K562 (cell line): ENCODE measurements around the gene CHGA. TPM values are rescaled to one million over a fixed set of nuclear protein-coding genes. Genes with fewer than 3 reads are reported as not detected.

ENCODE experiments used
- ATAC-seq: fragments of 200-7000 bp; cut with Tn5 transposase; 3 replicates; pipeline ENCODE4 v1.9.1; 2020; ENCODE audit warnings: moderate library complexity
- BruUV-seq: library from RNA; stranded (reverse); fragments of 400-500 nt; replicated peaks from 2 replicates; lab custom pipeline; 2021; lab: Mats Ljungman, UMichigan
- CTCF ChIA-PET: fragments of 300-600 bp; formaldehyde crosslinking; extraction: SDS; loops from one replicate; lab custom pipeline; 2021; ENCODE audit warnings: low intra/inter-chr PET ratio; lab: Yijun Ruan, JAX
- POLR2A ChIA-PET: fragments of 300-600, 350-650 bp; sonication (Branson Sonifier 250); formaldehyde crosslinking; extraction: SDS; loops from one replicate; lab custom pipeline; 2021; ENCODE audit warnings: antibody characterized with exemption, inconsistent platforms; lab: Yijun Ruan, JAX
- DNase-seq, 4 experiments: peaks; one replicate each; pipeline versions ENCODE4 v3.0.0 to v3.0.0-alpha.2; 2011 to 2018; ENCODE audit warnings: low spot score in 3 of 4, mixed read lengths in 3 of 4; ENCODE audit errors: extremely low read depth in 1 of 4
- FAIRE-seq: peaks from 2 replicates; lab custom pipeline; 2011; peaks lifted over from hg19 to GRCh38; lab: Jason Lieb, UNC
- H2AFZ ChIP-seq: 2 replicates; pipeline ENCODE4 v1.6.0; 2011; ENCODE audit warnings: low read depth, low read length, control low read depth, inconsistent platforms
- H3K27ac ChIP-seq: fragments of 200-600 bp; 3 replicates; pipeline ENCODE4 v1.8.0; 2011; ENCODE audit warnings: low read depth, mild to moderate bottlenecking, control low read depth, inconsistent platforms, low read length, moderate library complexity, mixed read lengths; ENCODE audit errors: extremely low read depth
- H3K27me3 ChIP-seq, 2 experiments: fragments of 300-600 bp in 1 of 2; 2 replicates in 1 of 2; 3 replicates in 1 of 2; pipeline versions ENCODE4 v1.6.0 to v1.8.0; 2011; ENCODE audit warnings: inconsistent platforms in 2 of 2, low read length in 2 of 2, mild to moderate bottlenecking in 1 of 2, mixed read lengths in 1 of 2, moderate library complexity in 1 of 2; ENCODE audit not compliant: control insufficient read depth in 2 of 2, insufficient read depth in 2 of 2
- H3K36me3 ChIP-seq: fragments of 300-600 bp; 3 replicates; pipeline ENCODE4 v1.8.0; 2011; ENCODE audit warnings: mild to moderate bottlenecking, low read length, inconsistent platforms; ENCODE audit not compliant: control insufficient read depth, insufficient read depth
- H3K4me1 ChIP-seq, 2 experiments: fragments of 200-600 bp in 1 of 2; replicated peaks in 1 of 2; 2 replicates in 1 of 2; 3 replicates in 1 of 2; pipeline versions ENCODE4 v1.5.1 to v1.8.0; 2011; ENCODE audit warnings: inconsistent platforms in 2 of 2, low read length in 2 of 2, mild to moderate bottlenecking in 1 of 2, mixed read lengths in 1 of 2, moderate library complexity in 1 of 2; ENCODE audit not compliant: control insufficient read depth in 2 of 2, insufficient read depth in 2 of 2
- H3K4me2 ChIP-seq: 2 replicates; pipeline ENCODE4 v1.6.1; 2011; ENCODE audit warnings: low read length, control low read depth, inconsistent platforms, mixed read lengths; ENCODE audit not compliant: insufficient read depth
- H3K4me3 ChIP-seq: fragments of 200-600 bp; sonication (generic), shearing (Covaris generic); 2 replicates; pipeline ENCODE4 v1.5.1; 2016; ENCODE audit warnings: control low read depth, inconsistent platforms
- H3K79me2 ChIP-seq: fragments of 200-600 bp; 3 replicates; pipeline ENCODE4 v1.8.0; 2011; ENCODE audit warnings: low read length, inconsistent platforms; ENCODE audit not compliant: control insufficient read depth, insufficient read depth
- H3K9ac ChIP-seq, 2 experiments: 2 replicates each; pipeline versions ENCODE4 v1.6.0 to v1.6.1; 2011; ENCODE audit warnings: low read depth in 2 of 2, low read length in 2 of 2, control low read depth in 1 of 2, inconsistent platforms in 1 of 2, mild to moderate bottlenecking in 1 of 2, mixed read lengths in 1 of 2; ENCODE audit not compliant: insufficient read depth in 1 of 2
- H3K9me1 ChIP-seq: one replicate; pipeline ENCODE4 v1.6.0; 2011; ENCODE audit warnings: inconsistent platforms, mild to moderate bottlenecking, low read length, moderate library complexity; ENCODE audit not compliant: control insufficient read depth, insufficient read depth
- H3K9me3 ChIP-seq: replicated peaks from 2 replicates; pipeline ENCODE4 v1.5.1; 2011; ENCODE audit warnings: low read depth, low read length, inconsistent platforms; ENCODE audit not compliant: control insufficient read depth, insufficient read depth
- H4K20me1 ChIP-seq: replicated peaks from 2 replicates; pipeline ENCODE4 v1.6.1; 2011; ENCODE audit warnings: low read length, inconsistent platforms, mixed read lengths; ENCODE audit not compliant: control insufficient read depth, insufficient read depth
- BRD9 ChIP-seq: fragments of 450-650 bp; IDR thresholded peaks from 2 replicates; pipeline ENCODE4 v1.6.1; 2018; ENCODE audit warnings: low read depth; ENCODE audit not compliant: partially characterized antibody
- CBFA2T2 ChIP-seq: fragments of 450-650 bp; conservative IDR thresholded peaks from 2 replicates; pipeline ENCODE4 v1.6.1; 2017; ENCODE audit warnings: mild to moderate bottlenecking
- CHD2 ChIP-seq: IDR thresholded peaks from 2 replicates; pipeline ENCODE4 v1.6.1; 2011; ENCODE audit warnings: low read depth, low read length
- DMBX1 ChIP-seq: fragments of 250-450 bp; sonication (Bioruptor Pico); IDR thresholded peaks from 2 replicates; pipeline ENCODE4 v1.8.0; 2022; ENCODE audit warnings: inconsistent platforms, mild to moderate bottlenecking, moderate library complexity, borderline replicate concordance
- E2F4 ChIP-seq: sonication (generic); formaldehyde crosslinking; IDR thresholded peaks from 2 replicates; pipeline ENCODE4 v1.8.0; 2022; ENCODE audit warnings: mild to moderate bottlenecking, low read depth, missing genetic modification reagents
- EHMT2 ChIP-seq: fragments of 450-650 bp; IDR thresholded peaks from 2 replicates; pipeline ENCODE4 v1.6.1; 2018; ENCODE audit warnings: antibody characterized with exemption
- GTF2E2 ChIP-seq: fragments of 200-800 bp; sonication (Bioruptor generic); IDR thresholded peaks from 2 replicates; pipeline ENCODE4 v1.6.1; 2016; ENCODE audit warnings: missing genetic modification characterization, missing compliant biosample characterization
- PTTG1 ChIP-seq: fragments of 450-650 bp; IDR thresholded peaks from 2 replicates; pipeline ENCODE4 v1.6.1; 2016; ENCODE audit warnings: low read depth, mild to moderate bottlenecking, missing genetic modification characterization, missing compliant biosample characterization
- THAP7 ChIP-seq: fragments of 250-450 bp; sonication (Bioruptor Pico); IDR thresholded peaks from 2 replicates; pipeline ENCODE4 v1.5.0; 2021
- ZBED1 ChIP-seq: IDR thresholded peaks from 2 replicates; pipeline ENCODE4 v1.6.1; 2014
- ZC3H4 ChIP-seq: sonication (generic); formaldehyde crosslinking; IDR thresholded peaks from 2 replicates; pipeline ENCODE4 v1.9.0; 2021; ENCODE audit warnings: missing genetic modification reagents, borderline replicate concordance
- ZNF12 ChIP-seq: sonication (generic); formaldehyde crosslinking; IDR thresholded peaks from 2 replicates; pipeline ENCODE4 v1.4.0; 2020; ENCODE audit warnings: mild to moderate bottlenecking, missing genetic modification reagents
- ZNF134 ChIP-seq: fragments of 250-450 bp; sonication (Bioruptor Pico); conservative IDR thresholded peaks from 2 replicates; pipeline ENCODE4 v1.4.0; 2020
- ZNF764 ChIP-seq: fragments of 250-450 bp; sonication (Bioruptor Pico); IDR thresholded peaks from 2 replicates; pipeline ENCODE4 v1.4.0; 2020; ENCODE audit warnings: low read depth, mild to moderate bottlenecking, moderate library complexity
- WGBS: fragments of 100-300 bp; shearing (Covaris generic); methylation state at CpG from one replicate; pipeline ENCODE4 v1.1.6; 2016; ENCODE audit warnings: low coverage, mixed read lengths; ENCODE audit not compliant: insufficient coverage; ENCODE audit errors: missing lambda C conversion rate; 5-methylcytosine and 5-hydroxymethylcytosine counted together
- in situ Hi-C: fragments of 300-500 bp; cut with MboI; formaldehyde crosslinking; loops from 4 replicates; pipeline ENCODE4 v1.15.0; 2018; ENCODE audit warnings: inconsistent platforms, mixed read lengths
- intact Hi-C: fragments of 100-400 bp; cut with micrococcal nuclease; formaldehyde crosslinking; loops from 2 replicates; pipeline ENCODE4 v1.14.2; 2022
- polyA plus RNA-seq, 8 experiments: library from polyadenylated mRNA; depleted of rRNA in 4 of 8; stranded (reverse) in 5 of 8; unstranded in 3 of 8; fragments of >200 nt; fragmentation: Nextera tagmentation in 2 of 8; fragmentation: Illumina TruSeq in 1 of 8; extraction: Ambion mirVana in 2 of 8; extraction: Trizol in 1 of 8; gene quantifications; 2 replicates each; pipeline versions ENCODE4 v1.2.1 to v1.2.3, GENCODE V29; 2011 to 2014; ENCODE audit warnings: inconsistent platforms in 1 of 8, missing spikeins in 1 of 8
- total RNA-seq, 7 experiments: library from RNA; depleted of rRNA in 6 of 7; stranded (reverse); fragments of >200 nt in 6 of 7; fragmentation: Illumina TruSeq in 2 of 7; extraction: Trizol in 2 of 7; gene quantifications; 2 replicates each; pipeline versions ENCODE4 v1.2.1 to v1.2.3, GENCODE V29; 2011 to 2021; ENCODE audit warnings: low replicate concordance in 1 of 7

CHGA gene
- total and polyA plus RNA-seq, 9 of the 15 experiments (the other 6 are each of a cell fraction or from before 2014, with no cell fraction given), result not detected

GRCh38 chr14:92914087-92914656 is 8.8 kb upstream of the CHGA start (continued):
- TF ChIP-seq EHMT2 (peak; percentile 96), ZC3H4 (CRISPR knock-in tag) (no peak), DMBX1 (CRISPR knock-in tag) (peak; percentile 50; the same call in 1 of the 2 replicates), ZNF12 (CRISPR knock-in tag) (no peak)

GRCh38 chr14:92916201-92916600 is 6.7 kb upstream of the CHGA start:
- H3K9me1 ChIP-seq, result no peaks in the 10 kb centered on the region
- H3K9me3 ChIP-seq, result no peaks in the 10 kb centered on the region
- DNase-seq, result no peak
- no peak overlapping the region for H2AFZ ChIP-seq
- H3K27me3 ChIP-seq, result peaks cover 0 to 10% of the 10 kb centered on the region in 2 experiments; a peak in 2 of 5 replicates
- CTCF ChIA-PET, result no interaction called here
- no peak for ATAC-seq
- H3K4me1 ChIP-seq, result no peaks in the 10 kb centered on the region
- in situ Hi-C loops, result no loop called here
- H3K4me2 ChIP-seq, result no peak overlapping the region
- H3K79me2 ChIP-seq, result no peaks in the 10 kb centered on the region
- WGBS, result 0% methylated on average over 4 of the region's 4 CpGs
- POLR2A ChIA-PET, result interaction anchor here (0.7 to 1.1 kb wide), 2 partner anchors 18 to 23 kb away, joined by 3 read pairs; no protein-coding TSS in a partner anchor
- no peak overlapping the region for H3K4me3 ChIP-seq
- FAIRE-seq, result no peak
- intact Hi-C loops, result no loop called here
- no peak for TF ChIP-seq GTF2E2 (tag)
- no peak for TF ChIP-seq PTTG1 (tag)
- no peak for TF ChIP-seq ZBED1
- no peak for TF ChIP-seq ZNF134
- TF ChIP-seq BRD9, result no peak
- no peak for TF ChIP-seq E2F4 (CRISPR knock-in tag)
- TF ChIP-seq ZNF764, result no peak
- TF ChIP-seq CBFA2T2, result no peak
- no peak for TF ChIP-seq THAP7 (CRISPR knock-in tag)
- no peak for TF ChIP-seq CHD2
- H4K20me1 ChIP-seq, result no peaks in the 10 kb centered on the region; the same call in 1 of the 2 replicates
- BruUV-seq, result no TSS peak
- no peaks in the 10 kb centered on the region for H3K36me3 ChIP-seq
- H3K27ac ChIP-seq, result no peak overlapping the region
- H3K9ac ChIP-seq, result no peak overlapping the region
